ENCODE data around the gene CCNF. TPM values are rescaled to one million over a fixed set of nuclear protein-coding genes. Genes with fewer than 3 reads are reported as not detected.

CCNF gene
- total and polyA plus RNA-seq, 9 donors: 0.87 to 2.5 (median 1.8) TPM

DNA sequence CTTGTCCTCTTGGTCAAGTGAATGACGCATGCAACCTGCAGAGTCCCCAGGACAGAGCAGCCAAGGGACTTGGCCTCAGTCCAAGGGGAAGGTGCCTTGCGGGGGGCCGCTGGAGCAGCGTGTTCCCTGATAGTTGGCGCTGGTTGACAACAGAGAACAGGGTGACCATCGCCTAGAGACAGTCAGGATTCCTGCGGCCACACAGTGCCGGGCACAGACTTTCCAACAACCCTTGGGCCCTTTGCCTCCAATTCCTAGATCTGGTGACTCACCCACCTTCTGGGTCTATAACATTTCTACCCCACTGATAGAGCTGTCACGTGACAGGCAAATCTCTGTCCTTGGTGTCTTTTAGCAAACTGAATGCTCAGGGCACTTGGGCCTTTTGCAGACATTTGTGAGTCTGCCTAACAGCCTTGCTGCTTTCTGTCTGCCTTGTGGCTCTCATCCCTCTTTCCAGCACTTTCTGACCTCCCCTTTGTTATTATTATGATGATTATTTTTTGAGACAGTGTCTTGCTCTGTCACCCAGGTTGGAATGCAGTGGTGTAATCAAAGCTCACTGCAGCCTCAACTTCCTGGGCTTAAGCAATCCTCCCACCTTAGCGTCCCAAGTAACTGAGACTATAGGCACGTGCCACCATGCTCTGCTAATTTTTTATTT is 18.8 kb downstream of the CCNF start:
- Histone ChIP-seq H3K36me3 (no peaks in the 10 kb centered on the region), H3K4me1 (ENCODE audit: insufficient read depth) (no peaks in the 10 kb centered on the region), H3K4me3 (no peak overlapping the region), H3K9me3 (no peaks in the 10 kb centered on the region), H3K27me3 (no peaks in the 10 kb centered on the region), H3K27ac (no peak overlapping the region)
- TF ChIP-seq EP300 (IDR thresholded peaks at IDR 0.05): no peak
- no peak for TF ChIP-seq POLR2A (IDR thresholded peaks at IDR 0.05)
- TF ChIP-seq, protein P1, sequence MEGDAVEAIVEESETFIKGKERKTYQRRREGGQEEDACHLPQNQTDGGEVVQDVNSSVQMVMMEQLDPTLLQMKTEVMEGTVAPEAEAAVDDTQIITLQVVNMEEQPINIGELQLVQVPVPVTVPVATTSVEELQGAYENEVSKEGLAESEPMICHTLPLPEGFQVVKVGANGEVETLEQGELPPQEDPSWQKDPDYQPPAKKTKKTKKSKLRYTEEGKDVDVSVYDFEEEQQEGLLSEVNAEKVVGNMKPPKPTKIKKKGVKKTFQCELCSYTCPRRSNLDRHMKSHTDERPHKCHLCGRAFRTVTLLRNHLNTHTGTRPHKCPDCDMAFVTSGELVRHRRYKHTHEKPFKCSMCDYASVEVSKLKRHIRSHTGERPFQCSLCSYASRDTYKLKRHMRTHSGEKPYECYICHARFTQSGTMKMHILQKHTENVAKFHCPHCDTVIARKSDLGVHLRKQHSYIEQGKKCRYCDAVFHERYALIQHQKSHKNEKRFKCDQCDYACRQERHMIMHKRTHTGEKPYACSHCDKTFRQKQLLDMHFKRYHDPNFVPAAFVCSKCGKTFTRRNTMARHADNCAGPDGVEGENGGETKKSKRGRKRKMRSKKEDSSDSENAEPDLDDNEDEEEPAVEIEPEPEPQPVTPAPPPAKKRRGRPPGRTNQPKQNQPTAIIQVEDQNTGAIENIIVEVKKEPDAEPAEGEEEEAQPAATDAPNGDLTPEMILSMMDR (IDR thresholded peaks at IDR 0.05): no peak
- 88 to 93% (median 91%) methylated on average over 11 of the region's 11 CpGs for WGBS, 3 donors
- DNase-seq: peak in 1 of 5 donors; percentile 7
- intact Hi-C loops (cut with DNase I): no loop called here

DNA sequence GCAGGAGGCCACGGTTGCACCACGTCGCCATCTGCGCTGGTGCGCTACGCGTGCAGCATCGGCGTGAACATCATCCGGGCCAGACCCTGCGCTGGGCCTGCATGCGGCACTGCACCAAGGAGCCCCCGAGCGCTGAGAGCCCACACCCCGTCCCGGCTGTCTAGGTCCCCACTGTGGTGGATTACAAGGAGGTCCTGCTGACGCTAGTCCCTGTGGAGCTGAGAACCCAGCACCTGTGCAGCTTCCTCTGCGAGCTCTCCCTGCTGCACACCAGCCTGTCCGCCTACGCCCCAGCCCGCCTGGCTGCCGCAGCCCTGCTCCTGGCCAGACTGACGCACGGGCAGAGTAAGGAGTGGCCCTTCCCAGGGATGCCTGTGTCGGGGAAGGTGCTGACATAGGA is 19.9 kb downstream of the CCNF start:
- H3K27me3 ChIP-seq: no peaks in the 10 kb centered on the region
- no peak overlapping the region for H3K4me3 ChIP-seq
- H3K27ac ChIP-seq: no peak overlapping the region
- DNase-seq: no peak
- no peaks in the 10 kb centered on the region for H3K36me3 ChIP-seq
- TF ChIP-seq POLR2A (IDR thresholded peaks at IDR 0.05): no peak
- TF ChIP-seq EP300 (IDR thresholded peaks at IDR 0.05): no peak
- intact Hi-C loops (cut with DNase I): no loop called here
- no peaks in the 10 kb centered on the region for H3K9me3 ChIP-seq
- no peaks in the 10 kb centered on the region for H3K4me1 ChIP-seq (ENCODE audit: insufficient read depth)
- 94 to 95% (median 95%) methylated on average over 25 of the region's 25 CpGs for WGBS, 3 donors

DNA sequence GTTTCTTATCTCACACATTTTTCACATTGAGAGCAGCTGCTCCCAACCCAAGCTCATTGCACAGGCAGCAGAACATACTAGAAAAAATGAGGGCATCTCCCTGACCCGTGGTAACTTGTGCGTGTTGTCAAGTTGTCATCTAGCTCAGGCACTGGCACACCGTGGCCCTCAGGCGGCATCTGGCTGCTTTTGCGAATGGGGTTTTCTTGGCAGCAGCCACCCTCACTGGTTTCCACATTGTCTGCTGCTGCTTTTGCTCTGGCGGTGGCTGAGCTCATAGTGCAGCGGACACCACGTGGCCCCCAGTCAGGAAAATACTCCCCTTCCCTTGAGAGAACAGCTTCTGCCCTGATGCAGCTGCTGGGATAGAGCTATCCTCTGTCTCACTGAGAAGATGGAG is 21.3 kb downstream of the CCNF start:
- Histone ChIP-seq H3K27me3 (no peaks in the 10 kb centered on the region), H3K4me3 (no peak overlapping the region), H3K27ac (no peak overlapping the region), H3K36me3 (no peaks in the 10 kb centered on the region), H3K4me1 (ENCODE audit: insufficient read depth) (no peaks in the 10 kb centered on the region), H3K9me3 (no peaks in the 10 kb centered on the region)
- WGBS, 3 donors: 84 to 91% (median 87%) methylated on average over 8 of the region's 8 CpGs
- DNase-seq: peak in 1 of 5 donors; percentile 7
- TF ChIP-seq POLR2A (IDR thresholded peaks at IDR 0.05): no peak
- TF ChIP-seq, protein P1 (IDR thresholded peaks at IDR 0.05): no peak
- TF ChIP-seq EP300 (IDR thresholded peaks at IDR 0.05): no peak
- intact Hi-C loops (cut with DNase I): no loop called here

DNA sequence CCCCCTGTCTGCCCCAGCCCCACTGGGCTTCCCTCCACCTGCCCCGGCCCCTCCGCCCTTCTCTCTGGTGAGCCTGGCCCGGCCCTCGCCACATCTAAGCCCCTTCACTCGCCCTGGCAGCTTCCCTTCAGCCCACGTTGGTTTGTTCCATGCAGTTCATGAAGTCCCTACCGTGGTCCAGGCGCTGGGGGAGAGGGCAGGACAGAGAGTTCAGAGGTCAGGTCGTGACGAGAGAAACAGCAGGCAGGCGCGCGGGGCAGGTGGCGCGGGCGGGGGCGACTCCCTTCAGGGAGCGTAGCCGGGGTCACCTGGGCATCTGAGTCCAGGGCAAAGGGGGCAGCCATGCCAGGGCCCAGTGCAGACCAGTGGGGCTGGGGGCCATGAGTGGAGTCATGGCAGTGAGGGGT is 21.7 kb downstream of the CCNF start:
- Histone ChIP-seq H3K4me1 (ENCODE audit: insufficient read depth) (no peaks in the 10 kb centered on the region), H3K4me3 (no peak overlapping the region), H3K27ac (no peak overlapping the region), H3K27me3 (no peaks in the 10 kb centered on the region), H3K9me3 (no peaks in the 10 kb centered on the region), H3K36me3 (no peaks in the 10 kb centered on the region)
- TF ChIP-seq POLR2A (IDR thresholded peaks at IDR 0.05): no peak
- TF ChIP-seq EP300 (IDR thresholded peaks at IDR 0.05): no peak
- TF ChIP-seq, protein P1 (IDR thresholded peaks at IDR 0.05): no peak
- DNase-seq: no peak
- intact Hi-C loops (cut with DNase I): no loop called here
- 85% methylated on average over 19 of the region's 19 CpGs for WGBS, 3 donors

DNA sequence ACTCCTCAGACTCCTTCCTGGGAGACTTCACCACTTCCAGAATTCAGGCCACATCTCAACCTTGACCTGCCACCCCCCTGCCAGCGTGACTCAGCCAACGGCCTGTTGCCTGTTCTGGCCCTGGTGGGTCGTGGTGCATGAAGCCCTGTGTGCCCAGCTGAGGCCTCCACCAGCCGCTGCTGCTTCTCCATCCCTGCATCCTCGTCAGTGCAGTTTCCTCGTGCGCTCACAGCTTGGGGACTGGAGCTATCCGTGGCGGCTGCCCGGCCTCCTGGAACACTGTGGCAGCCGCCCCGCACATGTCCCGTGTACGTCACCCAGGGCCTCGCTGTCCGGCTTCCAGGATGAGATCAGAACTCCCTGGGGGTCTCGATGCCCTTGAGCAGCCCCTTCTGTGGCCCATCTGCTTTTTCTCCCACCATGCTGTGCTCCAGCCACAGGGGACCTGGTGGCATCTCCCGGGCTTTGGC is 22.6 kb downstream of the CCNF start:
- no peaks in the 10 kb centered on the region for H3K27me3 ChIP-seq
- no peaks in the 10 kb centered on the region for H3K4me1 ChIP-seq (ENCODE audit: insufficient read depth)
- TF ChIP-seq POLR2A (IDR thresholded peaks at IDR 0.05) (no peak), EP300 (IDR thresholded peaks at IDR 0.05) (no peak)
- TF ChIP-seq, protein P1 (IDR thresholded peaks at IDR 0.05): no peak
- no peaks in the 10 kb centered on the region for H3K36me3 ChIP-seq
- peak in 2 of 5 donors; percentile 7 to 39 for DNase-seq
- WGBS, 3 donors: 87 to 89% (median 87%) methylated on average over 10 to 18 of the region's 18 CpGs
- no peaks in the 10 kb centered on the region for H3K9me3 ChIP-seq
- H3K4me3 ChIP-seq: no peak overlapping the region
- H3K27ac ChIP-seq: no peak overlapping the region
- intact Hi-C loops (cut with DNase I): no loop called here

All from ovary (tissue), 9 donors.